ENCODE data around the gene CAMK2B.

CAMK2B gene

GRCh38 chr7:44305564-44306507, 19.6 kb downstream of the CAMK2B start:
- TF ChIP-seq SPI1 (IDR thresholded peaks at IDR 0.05; ENCODE audit: low read depth, low read length) (peak; percentile 36; the same call in 1 of the 2 replicates), POLR2AphosphoS5 (IDR thresholded peaks at IDR 0.05; ENCODE audit: low read depth, low read length) (no peak), POU2F2 (IDR thresholded peaks at IDR 0.05; ENCODE audit: low read depth, low read length) (no peak), TAF1 (IDR thresholded peaks at IDR 0.05; ENCODE audit: low read depth, low read length) (no peak), POLR2A (IDR thresholded peaks at IDR 0.05; ENCODE audit: low read depth, low read length) (no peak)
- DNase-seq (ENCODE audit: insufficient read length, low spot score) (no peak), FAIRE-seq (peak; percentile 23)

- no peak for DNase-seq (ENCODE audit: insufficient read length, low spot score)
- no peak for TF ChIP-seq TAF1 (IDR thresholded peaks at IDR 0.05; ENCODE audit: low read depth, low read length)
- no peak for TF ChIP-seq POU2F2 (IDR thresholded peaks at IDR 0.05; ENCODE audit: low read depth, low read length)
- TF ChIP-seq POLR2AphosphoS5 (IDR thresholded peaks at IDR 0.05; ENCODE audit: low read depth, low read length) = no peak
- TF ChIP-seq PAX5 (IDR thresholded peaks at IDR 0.05; ENCODE audit: insufficient read depth, low read length, severe bottlenecking) = no peak
- no peak for TF ChIP-seq SPI1 (IDR thresholded peaks at IDR 0.05; ENCODE audit: low read depth, low read length)
- TF ChIP-seq POLR2A (IDR thresholded peaks at IDR 0.05; ENCODE audit: low read depth, low read length) = no peak
- no peak for FAIRE-seq
Observed at GRCh38 chr7:44294325-44295069, 30.9 kb downstream of the CAMK2B start.

- FAIRE-seq = peak; percentile 55
- no peak for TF ChIP-seq POLR2A (IDR thresholded peaks at IDR 0.05; ENCODE audit: low read depth, low read length)
- no peak for TF ChIP-seq POU2F2 (IDR thresholded peaks at IDR 0.05; ENCODE audit: low read depth, low read length)
- TF ChIP-seq TAF1 (IDR thresholded peaks at IDR 0.05; ENCODE audit: low read depth, low read length) = no peak
- TF ChIP-seq SPI1 (IDR thresholded peaks at IDR 0.05; ENCODE audit: low read depth, low read length) = no peak
- DNase-seq (ENCODE audit: insufficient read length, low spot score) = no peak
Observed at GRCh38 chr7:44293561-44294324, 31.7 kb downstream of the CAMK2B start.

GRCh38 chr7:44292876-44293560, 32.4 kb downstream of the CAMK2B start:
- TF ChIP-seq SPI1 (IDR thresholded peaks at IDR 0.05; ENCODE audit: low read depth, low read length) (no peak), TAF1 (IDR thresholded peaks at IDR 0.05; ENCODE audit: low read depth, low read length) (no peak), POLR2A (IDR thresholded peaks at IDR 0.05; ENCODE audit: low read depth, low read length) (no peak), POU2F2 (IDR thresholded peaks at IDR 0.05; ENCODE audit: low read depth, low read length) (no peak), POLR2AphosphoS5 (IDR thresholded peaks at IDR 0.05; ENCODE audit: low read depth, low read length) (no peak)
- DNase-seq (ENCODE audit: insufficient read length, low spot score) = peak; percentile 3
- no peak for FAIRE-seq

GRCh38 chr7:44292420-44292817, 33.0 kb downstream of the CAMK2B start:
- FAIRE-seq (no peak), DNase-seq (ENCODE audit: insufficient read length, low spot score) (no peak)
- TF ChIP-seq SPI1 (IDR thresholded peaks at IDR 0.05; ENCODE audit: low read depth, low read length) = no peak
- no peak for TF ChIP-seq PAX5 (IDR thresholded peaks at IDR 0.05; ENCODE audit: insufficient read depth, low read length, severe bottlenecking)
- no peak for TF ChIP-seq POLR2AphosphoS5 (IDR thresholded peaks at IDR 0.05; ENCODE audit: low read depth, low read length)
- TF ChIP-seq TAF1 (IDR thresholded peaks at IDR 0.05; ENCODE audit: low read depth, low read length) = no peak
- TF ChIP-seq POLR2A (IDR thresholded peaks at IDR 0.05; ENCODE audit: low read depth, low read length) = no peak
- no peak for TF ChIP-seq POU2F2 (IDR thresholded peaks at IDR 0.05; ENCODE audit: low read depth, low read length)

GRCh38 chr7:44291733-44292419, 33.5 kb downstream of the CAMK2B start:
- no peak for DNase-seq (ENCODE audit: insufficient read length, low spot score)
- FAIRE-seq = no peak
- TF ChIP-seq POLR2AphosphoS5 (IDR thresholded peaks at IDR 0.05; ENCODE audit: low read depth, low read length) (no peak), TAF1 (IDR thresholded peaks at IDR 0.05; ENCODE audit: low read depth, low read length) (no peak), POU2F2 (IDR thresholded peaks at IDR 0.05; ENCODE audit: low read depth, low read length) (no peak), POLR2A (IDR thresholded peaks at IDR 0.05; ENCODE audit: low read depth, low read length) (no peak), SPI1 (IDR thresholded peaks at IDR 0.05; ENCODE audit: low read depth, low read length) (no peak), PAX5 (IDR thresholded peaks at IDR 0.05; ENCODE audit: insufficient read depth, low read length, severe bottlenecking) (no peak)

- TF ChIP-seq PAX5 (IDR thresholded peaks at IDR 0.05; ENCODE audit: insufficient read depth, low read length, severe bottlenecking) (no peak), SPI1 (IDR thresholded peaks at IDR 0.05; ENCODE audit: low read depth, low read length) (0 out of 2 replicates have a peak, but pooled peaks have one; percentile 16), POLR2AphosphoS5 (IDR thresholded peaks at IDR 0.05; ENCODE audit: low read depth, low read length) (no peak), POLR2A (IDR thresholded peaks at IDR 0.05; ENCODE audit: low read depth, low read length) (no peak), TAF1 (IDR thresholded peaks at IDR 0.05; ENCODE audit: low read depth, low read length) (no peak), POU2F2 (IDR thresholded peaks at IDR 0.05; ENCODE audit: low read depth, low read length) (no peak)
- peak; percentile 5 for DNase-seq (ENCODE audit: insufficient read length, low spot score)
- FAIRE-seq = no peak
Observed at GRCh38 chr7:44291066-44291732, 34.2 kb downstream of the CAMK2B start.

- TF ChIP-seq POU2F2 (IDR thresholded peaks at IDR 0.05; ENCODE audit: low read depth, low read length) = no peak
- TF ChIP-seq SPI1 (IDR thresholded peaks at IDR 0.05; ENCODE audit: low read depth, low read length) = no peak
- TF ChIP-seq POLR2A (IDR thresholded peaks at IDR 0.05; ENCODE audit: low read depth, low read length) = no peak
- no peak for TF ChIP-seq POLR2AphosphoS5 (IDR thresholded peaks at IDR 0.05; ENCODE audit: low read depth, low read length)
- no peak for TF ChIP-seq TAF1 (IDR thresholded peaks at IDR 0.05; ENCODE audit: low read depth, low read length)
- FAIRE-seq (no peak), DNase-seq (ENCODE audit: insufficient read length, low spot score) (peak; percentile 6)
Observed at GRCh38 chr7:44290252-44290620, 35.2 kb downstream of the CAMK2B start.
